Colonic mucosa (tissue), 4 donors: ENCODE results near the gene BANP. TPM values are rescaled to one million over a fixed set of nuclear protein-coding genes. Genes with fewer than 3 reads are reported as not detected.

ENCODE experiments used
- DNase-seq: peaks from one replicate; pipeline ENCODE4 v3.0.0-alpha.2; 2020
- H3K27ac ChIP-seq: fragments of 200-600 bp; one replicate; pipeline ENCODE4 v1.8.0; 2021
- H3K27me3 ChIP-seq: fragments of 200-600 bp; one replicate; pipeline ENCODE4 v1.8.0; 2021
- H3K36me3 ChIP-seq: fragments of 200-600 bp; one replicate; pipeline ENCODE4 v1.8.0; 2021
- H3K4me1 ChIP-seq: fragments of 200-600 bp; one replicate; pipeline ENCODE4 v1.8.0; 2021; ENCODE audit warnings: mild to moderate bottlenecking
- H3K4me3 ChIP-seq: fragments of 200-600 bp; one replicate; pipeline ENCODE4 v1.8.0; 2021
- H3K9ac ChIP-seq, 2 donors: one replicate each; pipeline ENCODE4 v1.7.0; 2013; ENCODE audit warnings: control low read depth in 2 of 2, low read depth in 2 of 2, low read length in 2 of 2
- H3K9me3 ChIP-seq: fragments of 200-600 bp; one replicate; pipeline ENCODE4 v1.8.0; 2021
- CTCF ChIP-seq: fragments of 200-600 bp; IDR thresholded peaks from one replicate; pipeline ENCODE4 v1.8.0; 2022; ENCODE audit warnings: antibody characterized with exemption, mild to moderate bottlenecking
- intact Hi-C: fragments of 100-400 bp; cut with DNase I; formaldehyde crosslinking; loops from one replicate; pipeline ENCODE4 v1.14.1; 2022
- total RNA-seq, 2 donors: library from RNA; stranded (reverse); fragmentation: NEBNext Ultra II Directional in 1 of 2; extraction: Animal tissue kit (Norgen Biotek cat#: 25700) in 1 of 2; gene quantifications; one replicate each; pipeline ENCODE4 v1.2.1, GENCODE V29; 2021
- donor health status: healthy.
- donor health status: DM: no; HTN: no; CAD: no.
- donor health status: DM: no; HTN: no; CAD: no.

The BANP gene
- total RNA-seq, 2 donors from 2014 or later, result 18.6 to 29.7 TPM

- no peaks in the 10 kb centered on the region for H3K36me3 ChIP-seq
- H3K27me3 ChIP-seq, result no peaks in the 10 kb centered on the region
- no peak overlapping the region for H3K4me3 ChIP-seq
- no peaks in the 10 kb centered on the region for H3K9me3 ChIP-seq
- peak overlapping the region in 1 of 2 donors; percentile 56 for H3K9ac ChIP-seq
- H3K4me1 ChIP-seq, result peaks cover 18% of the 10 kb centered on the region
- TF ChIP-seq CTCF, result no peak
- DNase-seq, result peak; percentile 48
- H3K27ac ChIP-seq, result peak overlapping the region; percentile 58
- intact Hi-C loops, result no loop called here
These were observed 5.4 kb downstream of the BANP start for GRCh38 chr16:87956365-87957231.

- Histone ChIP-seq H3K27me3 (no peaks in the 10 kb centered on the region), H3K36me3 (no peaks in the 10 kb centered on the region), H3K4me1 (peaks cover 14% of the 10 kb centered on the region), H3K4me3 (no peak overlapping the region), H3K9me3 (no peaks in the 10 kb centered on the region), H3K9ac (peak overlapping the region in 1 of 2 donors; percentile 56), H3K27ac (no peak overlapping the region)
- intact Hi-C loops, result no loop called here
- no peak for DNase-seq
- no peak for TF ChIP-seq CTCF
These were observed 6.3 kb downstream of the BANP start for GRCh38 chr16:87957296-87958094.

DNA sequence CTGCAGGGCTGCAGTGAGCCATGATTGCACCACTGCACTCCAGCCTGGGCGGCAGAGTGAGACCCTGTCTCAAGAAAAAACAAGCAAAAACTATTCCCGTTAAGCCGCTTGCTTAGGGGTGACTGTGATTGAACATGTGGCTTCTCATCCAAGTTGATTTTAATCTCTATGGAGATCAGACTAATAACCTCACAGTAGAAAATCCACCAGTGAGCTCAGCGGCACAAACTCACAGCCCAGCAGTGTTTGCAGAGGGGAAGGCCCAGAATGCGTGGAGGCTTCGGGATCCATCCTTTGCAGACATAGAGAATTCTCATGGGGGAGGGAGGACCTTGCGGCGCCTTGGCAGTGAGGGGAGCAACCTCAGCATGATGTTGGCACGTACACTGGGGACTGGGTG lies 7.4 kb downstream of the BANP start:
- no peak for DNase-seq
- Histone ChIP-seq H3K9me3 (no peaks in the 10 kb centered on the region), H3K9ac (no peak overlapping the region), H3K36me3 (no peaks in the 10 kb centered on the region), H3K27ac (no peak overlapping the region), H3K27me3 (no peaks in the 10 kb centered on the region), H3K4me3 (no peak overlapping the region), H3K4me1 (peaks cover 9% of the 10 kb centered on the region)
- intact Hi-C loops, result no loop called here
- no peak for TF ChIP-seq CTCF

GRCh38 chr16:87959391-87959990 lies 8.3 kb downstream of the BANP start:
- Histone ChIP-seq H3K4me3 (no peak overlapping the region), H3K9ac (no peak overlapping the region), H3K27ac (no peak overlapping the region), H3K36me3 (no peaks in the 10 kb centered on the region), H3K9me3 (no peaks in the 10 kb centered on the region), H3K27me3 (no peaks in the 10 kb centered on the region), H3K4me1 (peaks cover 6% of the 10 kb centered on the region)
- intact Hi-C loops, result no loop called here
- TF ChIP-seq CTCF, result no peak
- no peak for DNase-seq

DNA sequence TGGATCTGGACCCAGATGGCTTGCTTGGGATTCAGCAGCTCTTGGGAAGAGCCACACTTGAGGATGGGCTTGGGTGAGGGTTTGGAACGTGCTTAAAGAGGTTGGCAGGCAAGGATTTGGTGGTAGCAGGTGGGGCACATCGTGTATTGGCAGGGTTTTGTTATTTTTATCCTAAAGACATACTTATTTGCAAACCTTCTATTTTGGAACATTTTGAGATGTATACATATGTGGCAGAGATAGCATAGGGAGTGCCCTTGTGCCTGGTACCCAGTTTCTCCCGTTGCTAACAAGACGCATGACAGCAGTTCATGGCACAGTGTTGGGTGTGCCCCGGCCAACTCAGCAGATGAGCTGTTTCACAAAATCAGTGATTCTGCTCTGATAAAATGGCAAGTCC lies 9.1 kb downstream of the BANP start:
- DNase-seq, result no peak
- Histone ChIP-seq H3K9ac (no peak overlapping the region), H3K36me3 (no peaks in the 10 kb centered on the region), H3K9me3 (no peaks in the 10 kb centered on the region), H3K4me1 (no peaks in the 10 kb centered on the region), H3K4me3 (no peak overlapping the region), H3K27ac (no peak overlapping the region), H3K27me3 (no peaks in the 10 kb centered on the region)
- no peak for TF ChIP-seq CTCF
- intact Hi-C loops, result loop anchor here (10.0 kb wide), 1 partner anchor 65 kb away; no protein-coding TSS in a partner anchor
